Neural cell (in vitro differentiated cells): ENCODE measurements around the gene GALE.

Experiments used
- CTCF ChIP-seq: fragments of 450-650 bp; IDR thresholded peaks from 2 replicates; pipeline ENCODE4 v1.5.1; 2014; ENCODE audit warnings: antibody characterized with exemption, mild to moderate bottlenecking, moderate library complexity; ENCODE audit not compliant: poor library complexity, severe bottlenecking
- EP300 ChIP-seq: fragments of 450-650 bp; conservative IDR thresholded peaks from 2 replicates; pipeline ENCODE4 v1.6.1; 2014; ENCODE audit warnings: antibody characterized with exemption, mild to moderate bottlenecking, moderate library complexity; ENCODE audit not compliant: poor library complexity, severe bottlenecking
- EZH2 ChIP-seq: fragments of 200-600, 300-800 bp; shearing (Covaris generic), sonication (generic); IDR thresholded peaks from 2 replicates; pipeline ENCODE4 v1.6.1; 2014; ENCODE audit warnings: antibody characterized with exemption, low read length, borderline replicate concordance, mild to moderate bottlenecking; ENCODE audit not compliant: insufficient read depth, poor library complexity, severe bottlenecking
- POLR2AphosphoS5 ChIP-seq: IDR thresholded peaks from 2 replicates; pipeline ENCODE4 v1.6.1; 2012
- RAD21 ChIP-seq: fragments of 450-650 bp; conservative IDR thresholded peaks from 2 replicates; pipeline ENCODE4 v1.6.1; 2014; ENCODE audit warnings: antibody characterized with exemption, mild to moderate bottlenecking, moderate library complexity
- REST ChIP-seq: IDR thresholded peaks from 2 replicates; pipeline ENCODE4 v1.6.1; 2012; ENCODE audit warnings: borderline replicate concordance
- SMC3 ChIP-seq: fragments of 450-650 bp; conservative IDR thresholded peaks from 2 replicates; pipeline ENCODE4 v1.6.1; 2014; ENCODE audit warnings: antibody characterized with exemption, mild to moderate bottlenecking, moderate library complexity; ENCODE audit not compliant: poor library complexity

- TF ChIP-seq CTCF, result no peak
- TF ChIP-seq SMC3, result no peak
- TF ChIP-seq EZH2, result no peak
- TF ChIP-seq REST, result no peak
- no peak for TF ChIP-seq RAD21
- TF ChIP-seq POLR2AphosphoS5, result no peak
- TF ChIP-seq EP300, result no peak
Observed at GRCh38 chr1:23797478-23798448, 2.8 kb downstream of the GALE start.
